Left ventricle myocardium inferior (tissue), 1 donor: ENCODE data around the gene RBL1. TPM values are rescaled to one million over a fixed set of nuclear protein-coding genes. Genes with fewer than 3 reads are reported as not detected.
"Not testable (repeated sequence)": the region's sequence is repeated elsewhere in the genome, so short reads cannot be mapped to it uniquely, and the experiment has no call there.

Experiments used
- DNase-seq: peaks from one replicate; pipeline ENCODE4 v3.0.0-alpha.2; 2020
- H3K27ac ChIP-seq: fragments of 200-600 bp; replicated peaks from 2 replicates; pipeline ENCODE4 v1.8.0; 2021
- H3K27me3 ChIP-seq: fragments of 200-600 bp; 2 replicates; pipeline ENCODE4 v1.8.0; 2021; ENCODE audit warnings: low read depth
- H3K36me3 ChIP-seq: fragments of 200-600 bp; 2 replicates; pipeline ENCODE4 v1.8.0; 2021
- H3K4me1 ChIP-seq: fragments of 200-600 bp; 2 replicates; pipeline ENCODE4 v1.8.0; 2021
- H3K4me3 ChIP-seq: fragments of 200-600 bp; 2 replicates; pipeline ENCODE4 v1.8.0; 2021; ENCODE audit warnings: mild to moderate bottlenecking, moderate library complexity
- H3K9me3 ChIP-seq: fragments of 200-600 bp; replicated peaks from 2 replicates; pipeline ENCODE4 v1.8.0; 2021
- CTCF ChIP-seq: fragments of 200-600 bp; IDR thresholded peaks from 2 replicates; pipeline ENCODE4 v1.8.0; 2021; ENCODE audit warnings: antibody characterized with exemption, mild to moderate bottlenecking, borderline replicate concordance
- intact Hi-C: fragments of 100-400 bp; cut with micrococcal nuclease; formaldehyde crosslinking; loops from one replicate; pipeline ENCODE4 v1.11.0; 2022
- total RNA-seq: library from RNA; stranded (reverse); fragmentation: NEBNext Ultra II Directional; extraction: Animal tissue kit (Norgen Biotek cat#: 25700); gene quantifications from one replicate; pipeline ENCODE4 v1.2.1, GENCODE V29; 2021
- donor health status: DM: no; HTN: yes; CAD: no; lungs with severe emphysema.

RBL1 gene
- total RNA-seq, 1 donor from 2014 or later = 4.7 TPM

- Histone ChIP-seq H3K27me3 (no peaks in the 10 kb centered on the region), H3K4me3 (no peak overlapping the region), H3K9me3 (peaks cover 14% of the 10 kb centered on the region), H3K36me3 (peaks cover 4% of the 10 kb centered on the region), H3K27ac (no peak overlapping the region), H3K4me1 (peaks cover 5% of the 10 kb centered on the region)
- no peak for TF ChIP-seq CTCF
- DNase-seq = no peak
- intact Hi-C loops = no loop called here
Observed at GRCh38 chr20:37075932-37076685, 19.7 kb downstream of the RBL1 start.

GRCh38 chr20:37072293-37073196 lies 23.3 kb downstream of the RBL1 start:
- intact Hi-C loops = no loop called here
- TF ChIP-seq CTCF = no peak
- H3K27me3 ChIP-seq = no peaks in the 10 kb centered on the region
- no peak for DNase-seq
- no peak overlapping the region for H3K27ac ChIP-seq
- H3K4me1 ChIP-seq = peaks cover 5% of the 10 kb centered on the region
- peaks cover 14% of the 10 kb centered on the region for H3K9me3 ChIP-seq
- H3K36me3 ChIP-seq = peaks cover 4% of the 10 kb centered on the region
- no peak overlapping the region for H3K4me3 ChIP-seq

GRCh38 chr20:37071481-37071911 lies 24.3 kb downstream of the RBL1 start:
- no peak overlapping the region for H3K27ac ChIP-seq
- no peaks in the 10 kb centered on the region for H3K27me3 ChIP-seq
- DNase-seq = no peak
- peaks cover 14% of the 10 kb centered on the region for H3K9me3 ChIP-seq
- H3K4me3 ChIP-seq = no peak overlapping the region
- TF ChIP-seq CTCF = no peak
- peaks cover 5% of the 10 kb centered on the region for H3K4me1 ChIP-seq
- intact Hi-C loops = no loop called here
- peaks cover 9% of the 10 kb centered on the region for H3K36me3 ChIP-seq

GRCh38 chr20:37069563-37069962 lies 26.2 kb downstream of the RBL1 start:
- DNase-seq, intact Hi-C loops, H3K4me3 ChIP-seq, H3K27me3 ChIP-seq, H3K4me1 ChIP-seq, H3K27ac ChIP-seq, H3K9me3 ChIP-seq: not testable (repeated sequence)
- H3K36me3 ChIP-seq = peaks cover 17% of the 10 kb centered on the region

GRCh38 chr20:37066168-37066567 lies 29.6 kb downstream of the RBL1 start:
- H3K36me3 ChIP-seq = peaks cover 40% of the 10 kb centered on the region
- H3K27me3 ChIP-seq = no peaks in the 10 kb centered on the region
- H3K4me1 ChIP-seq = no peaks in the 10 kb centered on the region
- no peak overlapping the region for H3K4me3 ChIP-seq
- TF ChIP-seq CTCF = no peak
- no peak overlapping the region for H3K27ac ChIP-seq
- no peaks in the 10 kb centered on the region for H3K9me3 ChIP-seq
- intact Hi-C loops = no loop called here
- DNase-seq = no peak
